NCI-H1092 treated with DMSO at 0.1 percent for 48 hours (cell line): ENCODE data around the gene POSTN.

ENCODE experiments used
- DNase-seq: peaks from one replicate; lab custom pipeline; 2025; lab: John Stamatoyannopoulos, UW

POSTN gene, protein sequence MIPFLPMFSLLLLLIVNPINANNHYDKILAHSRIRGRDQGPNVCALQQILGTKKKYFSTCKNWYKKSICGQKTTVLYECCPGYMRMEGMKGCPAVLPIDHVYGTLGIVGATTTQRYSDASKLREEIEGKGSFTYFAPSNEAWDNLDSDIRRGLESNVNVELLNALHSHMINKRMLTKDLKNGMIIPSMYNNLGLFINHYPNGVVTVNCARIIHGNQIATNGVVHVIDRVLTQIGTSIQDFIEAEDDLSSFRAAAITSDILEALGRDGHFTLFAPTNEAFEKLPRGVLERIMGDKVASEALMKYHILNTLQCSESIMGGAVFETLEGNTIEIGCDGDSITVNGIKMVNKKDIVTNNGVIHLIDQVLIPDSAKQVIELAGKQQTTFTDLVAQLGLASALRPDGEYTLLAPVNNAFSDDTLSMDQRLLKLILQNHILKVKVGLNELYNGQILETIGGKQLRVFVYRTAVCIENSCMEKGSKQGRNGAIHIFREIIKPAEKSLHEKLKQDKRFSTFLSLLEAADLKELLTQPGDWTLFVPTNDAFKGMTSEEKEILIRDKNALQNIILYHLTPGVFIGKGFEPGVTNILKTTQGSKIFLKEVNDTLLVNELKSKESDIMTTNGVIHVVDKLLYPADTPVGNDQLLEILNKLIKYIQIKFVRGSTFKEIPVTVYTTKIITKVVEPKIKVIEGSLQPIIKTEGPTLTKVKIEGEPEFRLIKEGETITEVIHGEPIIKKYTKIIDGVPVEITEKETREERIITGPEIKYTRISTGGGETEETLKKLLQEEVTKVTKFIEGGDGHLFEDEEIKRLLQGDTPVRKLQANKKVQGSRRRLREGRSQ

DNA sequence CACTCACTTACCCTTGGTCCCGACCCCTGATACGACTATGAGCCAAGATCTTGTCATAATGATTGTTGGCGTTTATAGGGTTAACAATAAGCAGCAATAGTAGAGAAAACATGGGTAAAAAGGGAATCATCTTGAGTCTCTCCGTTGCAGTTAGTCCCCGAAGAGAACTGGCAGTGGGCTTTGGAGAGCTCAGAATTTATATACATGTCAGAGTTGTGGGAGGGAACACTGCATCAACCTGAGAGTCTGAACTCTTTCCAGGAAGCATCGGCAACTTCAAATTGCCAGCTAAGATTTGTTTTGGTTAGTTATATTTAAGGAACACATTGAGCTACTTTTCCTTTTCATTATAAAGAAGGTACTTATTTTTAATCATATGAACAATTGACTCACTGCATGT is at the start of gene POSTN:
Gene POSTN, minus strand, starts transcription at position 172 of the 400 bp plus-strand sequence. Its CDS starts 42 bp downstream, at position 130.
- DNase-seq = no peak

DNA sequence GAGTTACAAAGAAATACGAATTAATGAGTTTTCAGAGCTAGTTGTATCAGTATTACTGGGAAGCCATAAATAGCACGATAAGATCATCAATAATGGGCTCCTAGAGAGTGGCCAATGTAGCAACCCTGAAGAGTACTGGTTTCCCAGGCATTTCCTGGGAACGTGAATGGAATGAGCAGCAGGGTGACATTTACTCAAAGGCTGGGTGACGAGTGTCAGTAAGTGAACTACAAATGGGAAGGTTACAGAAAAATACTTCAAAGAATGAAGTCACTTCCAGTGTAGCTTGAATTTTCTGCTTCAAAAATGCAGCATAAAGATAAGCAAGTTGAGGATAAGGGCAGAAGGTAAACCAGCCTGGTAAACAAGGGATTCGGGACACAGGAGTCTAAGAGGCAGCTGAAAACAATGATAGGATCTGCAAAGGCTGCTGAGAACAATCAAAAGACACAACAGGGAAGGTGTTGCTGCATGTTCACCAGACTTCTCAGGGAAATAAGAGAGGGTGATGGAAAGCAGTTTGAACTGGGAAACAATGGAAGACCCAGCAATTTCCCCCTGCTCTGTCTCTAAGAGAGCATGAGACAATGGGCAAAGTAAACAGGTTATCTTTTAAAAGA is 48.6 kb upstream of the POSTN start:
- DNase-seq = no peak

DNA sequence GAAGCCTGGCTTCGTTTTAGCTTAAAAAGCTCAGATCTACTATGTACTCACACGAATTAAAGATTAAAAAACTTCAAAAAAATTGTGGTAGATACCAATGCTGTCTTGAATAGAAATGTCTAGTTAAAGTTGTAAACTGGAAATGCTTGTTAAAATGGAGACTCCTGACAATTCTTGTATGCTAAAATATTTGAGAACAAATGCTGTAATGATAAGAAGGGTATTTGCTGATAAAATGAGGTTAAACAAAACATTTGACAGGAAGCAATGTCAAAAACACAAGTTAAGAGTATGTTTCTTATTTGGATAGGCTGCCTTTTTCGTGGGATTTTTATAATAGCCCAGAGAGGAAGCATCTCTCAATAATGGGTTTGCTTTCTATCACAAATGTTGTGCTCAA is 48.0 kb upstream of the POSTN start:
- no peak for DNase-seq

DNA sequence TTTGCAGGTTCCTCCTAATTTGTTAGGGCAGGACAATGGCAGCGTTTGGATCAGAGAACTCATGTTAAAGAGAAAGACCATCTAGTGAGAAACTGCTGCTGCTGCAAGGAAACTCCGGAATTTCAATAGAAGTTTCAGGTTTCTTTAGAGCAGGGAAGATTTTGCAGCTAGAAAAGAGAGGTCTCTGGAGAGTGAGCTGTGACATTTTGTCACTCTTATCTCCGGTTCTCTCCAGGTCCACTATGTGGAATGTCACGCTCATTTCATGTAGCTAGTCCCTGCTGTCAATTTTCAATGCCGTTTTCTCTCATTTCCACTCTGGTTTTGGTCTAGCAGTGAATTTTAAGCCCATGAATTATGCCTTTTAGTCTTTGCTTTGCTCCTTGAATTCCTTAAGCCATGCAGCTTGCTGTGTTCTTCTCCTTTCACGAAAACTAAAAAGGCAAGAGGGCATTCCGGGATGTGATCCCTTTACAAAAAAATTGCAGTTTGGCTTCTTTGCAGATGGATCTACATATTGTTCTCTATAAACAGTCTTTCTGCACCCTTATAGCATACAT is 46.7 kb upstream of the POSTN start:
- DNase-seq = no peak

DNA sequence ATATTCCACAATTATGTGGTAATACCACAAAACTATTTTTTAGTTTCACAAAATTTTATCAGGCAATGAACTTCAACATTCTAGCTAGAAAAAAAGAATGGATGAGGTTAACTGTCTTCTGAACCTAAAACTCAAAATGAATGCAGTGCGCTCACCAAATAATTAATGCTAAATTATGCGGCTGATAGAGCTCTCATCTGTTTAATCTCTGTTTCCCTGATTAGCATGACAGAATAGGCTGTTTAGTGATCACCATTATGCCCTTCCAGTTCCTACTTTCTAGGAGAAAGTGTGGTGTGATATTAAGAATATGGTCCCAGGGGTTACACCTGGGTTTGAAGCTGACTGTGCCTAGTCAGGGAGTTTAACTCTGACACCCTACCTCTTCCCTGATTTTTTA is 42.8 kb upstream of the POSTN start:
- no peak for DNase-seq

DNA sequence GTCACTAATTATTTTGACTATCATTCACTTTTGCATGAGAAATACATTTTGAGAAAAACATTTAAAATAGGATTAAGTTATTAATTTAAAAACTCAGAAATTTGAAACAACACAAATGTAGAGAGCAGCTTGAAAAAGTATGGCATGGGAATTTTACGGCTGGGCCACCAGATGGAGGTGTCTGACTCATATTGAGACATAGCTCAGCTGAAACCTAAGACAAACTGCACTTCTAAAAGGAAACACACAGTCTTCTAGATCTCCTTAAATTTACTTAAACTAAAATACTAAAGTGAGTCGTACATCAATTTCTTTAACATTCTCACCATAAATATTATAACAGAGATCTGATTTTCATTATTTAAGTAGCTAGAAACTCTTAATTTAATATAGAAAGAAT is 41.9 kb upstream of the POSTN start:
- peak; percentile 38 for DNase-seq

DNA sequence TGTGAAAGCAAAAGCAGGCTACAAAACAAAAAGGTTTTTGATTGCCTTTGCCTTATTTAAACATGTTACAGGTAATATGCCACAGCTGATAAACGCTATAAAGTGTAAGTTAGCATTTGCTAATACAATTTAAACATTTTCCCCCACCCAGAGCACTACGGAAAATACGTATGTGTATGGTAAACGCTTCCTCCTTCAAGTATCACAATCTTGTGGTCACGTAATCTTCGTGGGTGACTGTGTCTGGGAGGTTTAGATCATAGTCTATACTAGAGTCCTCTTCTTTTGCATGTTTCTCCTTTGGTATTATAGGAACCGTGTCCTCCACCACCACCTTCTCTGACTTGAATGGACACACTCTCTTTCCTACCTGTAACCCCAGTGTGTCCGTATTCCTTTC is 38.1 kb upstream of the POSTN start:
- no peak for DNase-seq

DNA sequence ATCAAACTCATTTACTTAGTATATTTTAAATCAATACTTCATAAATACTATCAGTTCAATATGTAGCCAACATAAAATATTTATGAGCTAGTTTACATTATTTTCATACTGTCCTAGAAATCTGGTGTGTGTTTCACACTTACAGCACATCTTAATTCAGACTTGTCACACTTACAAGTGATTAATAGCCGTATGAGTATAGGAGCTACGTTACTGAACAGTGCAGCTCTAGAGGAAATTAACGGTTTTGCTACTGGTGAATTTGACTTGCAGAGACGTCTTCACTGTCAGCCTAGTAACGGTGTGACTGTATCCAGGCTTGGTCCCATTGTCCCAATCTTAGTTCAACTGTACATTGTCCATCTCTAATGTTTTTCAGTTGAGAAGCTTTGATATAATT is 33.7 kb upstream of the POSTN start:
- DNase-seq = no peak

DNA sequence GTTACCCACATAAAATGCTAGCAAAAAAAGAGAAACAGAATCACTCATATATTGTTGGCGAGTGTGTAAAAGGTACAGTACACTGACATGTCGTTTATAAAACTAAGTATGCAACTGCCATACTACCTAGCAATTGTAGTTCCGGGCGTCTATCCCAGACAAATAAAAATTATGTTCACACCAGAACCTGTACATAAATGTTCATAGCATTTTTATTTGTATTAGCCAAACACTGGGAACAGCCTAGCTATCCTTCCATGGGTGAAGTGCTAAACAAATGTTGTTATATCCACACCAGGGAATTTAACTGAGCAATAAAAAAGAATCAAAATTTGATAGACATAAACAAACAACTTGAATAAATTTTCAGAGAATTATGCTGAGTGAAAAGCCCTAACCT is 28.9 kb upstream of the POSTN start:
- DNase-seq = peak; percentile 92

DNA sequence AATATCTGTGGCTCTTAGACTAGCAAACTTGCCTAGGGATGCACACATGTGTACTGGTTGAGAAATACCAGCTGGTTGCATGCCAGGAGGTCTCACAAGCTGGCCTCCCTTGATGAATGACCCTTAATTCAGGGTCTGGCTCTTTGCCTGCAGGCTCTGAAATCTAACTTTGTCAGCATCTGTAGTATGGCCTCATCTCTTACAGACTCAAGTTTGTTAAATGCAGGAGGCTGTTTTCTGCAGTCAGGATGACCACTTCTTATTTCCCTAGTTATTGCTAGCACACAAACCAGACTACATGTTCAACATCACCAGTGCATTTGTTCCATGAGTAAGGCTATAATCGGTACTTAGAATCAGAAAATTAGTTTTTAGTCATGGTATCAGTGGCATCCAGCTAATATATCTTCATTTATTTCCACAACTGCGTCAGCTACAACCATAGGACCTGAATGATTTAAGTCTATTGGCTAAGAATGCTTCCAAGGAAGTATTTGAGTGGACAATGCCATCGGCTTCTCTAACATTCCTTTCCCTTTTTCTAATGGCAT is 23.3 kb upstream of the POSTN start:
- no peak for DNase-seq

DNA sequence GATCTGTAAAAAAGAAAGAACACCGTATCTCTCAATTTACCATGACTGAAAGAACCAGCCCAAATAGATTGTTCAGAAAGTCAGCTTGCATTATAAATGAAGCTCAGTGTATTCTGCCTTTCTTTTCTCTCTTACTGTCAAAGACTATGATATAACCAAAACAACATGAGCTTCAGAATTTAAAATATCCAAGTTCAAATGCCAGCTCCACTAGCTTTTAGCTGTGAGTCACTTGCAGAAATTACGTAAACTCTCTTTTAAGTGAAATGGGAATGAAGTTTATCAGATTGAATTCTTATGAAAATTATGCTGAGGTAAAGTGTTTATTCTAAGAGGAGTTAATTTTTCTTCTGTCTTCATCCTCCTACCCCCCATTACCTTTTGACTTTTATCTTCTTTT is 20.0 kb upstream of the POSTN start:
- no peak for DNase-seq

DNA sequence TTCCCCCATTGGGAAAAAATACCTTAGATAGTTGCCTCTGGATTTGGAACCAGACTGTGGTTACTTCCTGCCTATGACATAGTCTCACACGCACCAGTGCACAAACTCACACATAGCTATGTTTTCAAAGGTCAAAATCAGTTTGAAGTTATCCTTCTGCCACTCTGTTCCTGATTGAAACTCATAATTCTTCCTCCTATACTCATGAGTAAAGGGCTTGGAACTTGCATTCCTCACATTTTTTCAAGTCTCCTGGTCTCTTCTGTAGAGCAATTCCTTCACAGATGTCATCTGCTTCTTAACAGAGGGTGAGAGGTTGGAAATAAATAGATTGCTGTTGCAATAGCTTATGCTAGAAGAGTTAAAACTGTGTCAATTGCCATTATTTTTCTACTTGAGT is 18.6 kb upstream of the POSTN start:
- DNase-seq = no peak

DNA sequence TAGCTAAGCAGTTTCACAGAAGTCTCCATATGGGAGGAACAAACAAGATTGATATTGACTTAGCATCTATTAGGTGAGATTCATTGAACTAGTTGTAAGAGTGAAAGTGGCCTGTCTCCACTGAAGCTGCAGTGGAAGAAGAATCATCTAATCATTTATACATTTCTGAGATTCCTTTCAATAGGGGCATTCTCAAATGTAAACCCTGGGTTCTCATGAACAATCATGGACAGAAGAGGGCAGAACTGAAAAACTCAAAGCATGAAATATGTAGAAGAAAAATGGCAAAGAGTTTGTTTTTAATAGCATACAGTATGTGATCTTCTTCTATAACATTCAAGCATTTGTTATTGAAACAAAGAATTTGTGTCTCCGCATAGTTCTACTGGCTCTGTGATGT is 17.6 kb upstream of the POSTN start:
- no peak for DNase-seq

DNA sequence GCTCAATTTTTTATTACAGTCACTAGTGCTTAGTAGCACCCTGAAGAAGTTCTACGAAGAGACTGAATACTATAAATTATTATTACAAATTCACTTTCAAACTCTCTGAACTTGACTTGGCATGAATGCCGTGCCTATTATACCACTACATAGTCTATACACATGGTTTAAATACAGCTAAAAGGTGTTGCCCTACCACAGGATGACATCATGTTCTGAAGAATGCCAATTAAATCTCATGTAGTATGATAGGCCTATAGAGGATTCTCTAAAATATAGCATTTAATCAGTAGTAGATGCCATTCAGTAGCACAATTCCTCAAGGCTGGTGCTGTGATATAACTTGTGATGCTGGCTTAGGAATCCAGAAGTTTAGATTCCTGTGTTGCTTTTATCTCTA is 16.7 kb upstream of the POSTN start:
- DNase-seq = no peak

DNA sequence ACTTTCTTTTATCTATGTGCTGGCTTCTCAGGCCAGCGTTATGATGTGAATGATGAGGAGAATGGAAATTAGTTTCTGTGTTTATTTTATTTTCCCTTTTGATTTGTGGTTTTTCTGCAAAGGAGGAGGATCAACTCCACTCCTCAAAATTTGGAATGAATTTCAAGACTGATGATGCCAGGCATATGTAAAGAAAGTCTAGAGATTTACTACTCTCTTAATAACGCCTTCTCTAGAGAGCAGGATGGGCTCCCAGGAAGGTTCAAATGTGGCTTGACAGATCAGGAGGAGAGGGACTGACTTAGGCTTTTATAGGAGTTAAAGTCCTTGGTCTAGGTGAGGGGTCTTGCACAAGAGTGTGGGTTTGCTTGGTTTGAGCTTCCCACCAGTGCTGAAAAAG is 15.1 kb upstream of the POSTN start:
- no peak for DNase-seq

DNA sequence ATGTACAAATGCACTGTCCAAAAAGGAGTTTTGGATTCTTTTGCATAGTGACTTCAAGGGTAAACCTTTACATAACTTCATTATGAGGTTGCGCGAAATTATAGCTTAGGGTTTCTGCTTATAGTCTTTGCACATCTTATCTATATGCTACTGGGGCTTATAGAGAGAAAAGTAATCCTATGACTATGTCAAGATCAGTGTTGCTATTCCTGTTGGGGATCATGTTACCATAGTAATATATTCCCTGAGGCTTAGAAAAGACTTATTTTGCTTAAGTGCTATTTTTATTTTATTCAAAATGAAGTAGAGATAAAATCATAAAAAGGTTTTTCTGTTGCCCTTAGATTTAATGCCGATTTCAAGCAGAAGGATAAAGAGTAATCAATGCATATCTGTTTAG is 14.7 kb upstream of the POSTN start:
- DNase-seq = no peak

DNA sequence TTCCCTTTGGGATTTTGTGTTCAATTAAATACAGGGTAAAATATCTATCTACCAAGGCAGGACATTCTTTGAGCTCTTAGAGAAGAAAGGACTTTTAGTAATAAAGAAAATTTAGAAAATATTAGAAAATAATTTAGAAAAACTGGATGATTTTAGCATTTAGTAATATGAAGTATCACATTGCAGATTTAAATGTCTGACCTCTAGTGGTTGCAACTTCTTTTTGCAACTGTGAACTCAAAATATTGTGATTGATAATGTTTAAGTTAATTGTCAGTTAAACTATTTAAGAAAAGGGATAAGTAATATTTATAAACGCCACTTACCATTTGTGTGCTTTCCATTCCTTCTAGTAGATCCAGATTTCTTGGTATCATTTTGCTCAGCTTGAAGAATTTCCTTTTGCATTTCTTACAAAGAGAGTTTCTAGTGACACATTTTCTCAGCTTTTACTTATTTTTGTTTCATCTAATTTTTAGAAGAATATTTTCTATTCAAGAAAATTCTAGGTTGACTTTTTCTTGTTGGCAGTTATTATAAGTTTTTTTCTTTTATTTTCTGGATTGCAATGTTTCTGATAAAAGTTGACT is 10.3 kb upstream of the POSTN start:
- DNase-seq = no peak

DNA sequence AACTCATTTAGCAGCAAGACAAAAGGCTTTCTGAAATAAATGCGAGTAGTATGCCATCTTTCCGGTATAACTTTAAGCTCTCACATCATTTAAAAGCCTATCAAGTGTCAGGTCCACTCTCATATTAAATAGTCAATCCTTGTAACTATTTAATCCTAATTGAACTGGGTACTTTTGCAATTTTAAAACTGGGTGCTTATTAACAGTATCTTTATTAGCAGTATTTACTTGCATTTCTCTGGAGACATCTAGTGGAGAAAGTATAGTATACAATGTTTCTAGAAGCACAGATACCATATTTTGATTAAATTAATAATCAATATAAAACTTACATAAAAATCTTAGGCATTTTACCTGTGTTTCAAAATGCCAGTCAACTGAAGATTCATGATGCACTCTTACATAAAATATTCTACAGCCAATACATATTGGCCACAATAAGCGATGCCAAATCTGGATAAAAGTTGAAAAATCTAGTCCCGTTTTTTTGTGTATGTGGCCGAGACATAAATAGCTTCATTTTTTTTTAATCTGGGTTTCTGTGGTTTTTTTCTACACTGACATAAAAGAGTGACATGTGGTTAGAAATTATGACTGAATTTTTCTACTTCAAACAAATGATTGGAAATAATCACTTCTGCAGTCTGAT is 4.3 kb upstream of the POSTN start:
- DNase-seq = peak; percentile 34

DNA sequence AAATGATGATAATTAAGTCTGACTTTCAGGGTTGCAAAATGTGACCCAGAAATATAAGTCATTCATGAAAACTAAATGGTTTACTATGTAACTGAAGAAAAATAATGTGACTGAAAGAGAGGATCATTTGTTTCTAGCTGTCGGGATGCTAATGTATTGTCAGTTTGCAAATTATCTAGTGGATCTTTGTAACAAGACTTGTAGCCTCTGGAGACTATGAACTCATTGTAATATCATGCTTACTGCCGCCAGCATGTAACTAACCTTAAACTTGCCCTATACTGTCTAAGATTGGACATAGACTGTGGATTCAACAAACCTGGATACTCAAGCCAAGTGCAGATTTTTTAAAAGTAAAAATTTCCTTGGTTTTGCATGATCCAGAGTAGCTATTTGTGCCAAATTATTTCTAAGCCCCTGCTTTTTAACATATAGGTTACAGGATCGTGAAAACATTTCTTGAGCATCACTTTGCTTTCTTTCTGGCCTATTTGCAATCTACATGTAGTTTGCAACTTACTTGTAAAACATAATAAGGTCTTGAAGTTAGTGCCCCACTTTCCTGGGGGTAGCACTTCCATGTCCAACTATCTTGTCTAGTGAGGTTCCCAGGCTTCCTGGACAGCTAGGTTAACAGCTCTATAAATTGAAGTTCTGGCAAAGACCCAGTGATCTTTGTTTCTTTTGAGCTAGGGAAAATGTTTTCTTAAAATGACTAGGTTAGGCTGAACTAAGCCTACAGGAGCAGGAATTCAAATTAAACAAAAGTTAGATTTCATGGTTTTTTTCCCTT is 3.3 kb upstream of the POSTN start:
- DNase-seq = no peak

DNA sequence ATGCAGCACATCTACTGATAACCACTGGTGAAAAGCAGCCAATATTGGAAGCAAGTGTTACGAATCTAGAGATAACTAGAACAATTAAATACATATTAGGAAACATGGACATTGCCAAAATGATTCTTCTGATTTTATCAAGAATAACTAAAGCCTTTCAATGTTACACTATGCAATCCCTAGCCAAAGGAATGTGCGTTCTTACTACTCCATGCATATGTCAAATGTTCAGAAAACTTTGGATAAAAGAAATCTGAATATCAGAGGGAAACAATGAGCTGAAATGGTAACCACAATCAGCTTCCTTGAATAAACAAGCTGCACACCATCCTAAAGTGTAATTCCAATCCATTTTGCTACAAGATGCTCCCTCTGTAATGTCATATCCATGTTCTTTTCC is 951 bp upstream of the POSTN start:
- DNase-seq = no peak
